Neural progenitor cell (in vitro differentiated cells): ENCODE data around the gene QPCT.

ENCODE experiments used
- CTCF ChIP-seq: fragments of 200-600 bp; sonication (generic); IDR thresholded peaks from 2 replicates; pipeline ENCODE4 v1.5.1; 2017; ENCODE audit warnings: antibody characterized with exemption, mild to moderate bottlenecking
- EZH2 ChIP-seq: fragments of 200-600 bp; sonication (generic); IDR thresholded peaks from 2 replicates; pipeline ENCODE4 v1.6.1; 2017; ENCODE audit warnings: antibody characterized with exemption, mild to moderate bottlenecking, moderate library complexity
- EZH2phosphoT487 ChIP-seq: fragments of 200-600 bp; sonication (generic); IDR thresholded peaks from 2 replicates; pipeline ENCODE4 v1.6.1; 2017; ENCODE audit warnings: antibody characterized with exemption

GRCh38 chr2:37367310-37367709, 22.9 kb downstream of the QPCT start:
- TF ChIP-seq CTCF (no peak), EZH2 (no peak), EZH2phosphoT487 (no peak)
